A204.1 (cell line): ENCODE data around the gene ASPN.
"Not testable (repeated sequence)": the region's sequence is repeated elsewhere in the genome, so short reads cannot be mapped to it uniquely, and the experiment has no call there.

Experiments
- FAIRE-seq: peaks from 2 replicates; lab custom pipeline; 2012; peaks lifted over from hg19 to GRCh38; lab: Jason Lieb, UNC

The ASPN gene

DNA sequence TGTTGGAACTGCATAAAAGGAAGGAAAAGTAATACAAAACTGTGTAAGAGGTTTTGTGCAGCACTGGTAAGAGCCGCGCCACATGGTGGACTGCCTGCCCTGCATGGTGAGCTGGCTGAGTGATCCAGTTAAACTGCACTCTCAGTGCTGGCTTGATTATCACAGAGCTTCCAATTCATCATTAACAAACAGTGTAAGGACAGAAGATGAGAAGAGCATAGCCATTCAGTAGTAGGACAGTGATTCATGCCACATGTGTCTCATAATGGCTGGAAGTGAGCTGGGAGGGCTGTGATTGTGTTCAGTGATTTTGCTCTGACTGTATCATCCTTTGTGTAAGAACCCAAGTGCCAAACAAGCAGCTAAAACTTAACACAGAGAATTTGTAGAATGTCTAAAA is 14.1 kb downstream of the ASPN start:
- FAIRE-seq = no peak

DNA sequence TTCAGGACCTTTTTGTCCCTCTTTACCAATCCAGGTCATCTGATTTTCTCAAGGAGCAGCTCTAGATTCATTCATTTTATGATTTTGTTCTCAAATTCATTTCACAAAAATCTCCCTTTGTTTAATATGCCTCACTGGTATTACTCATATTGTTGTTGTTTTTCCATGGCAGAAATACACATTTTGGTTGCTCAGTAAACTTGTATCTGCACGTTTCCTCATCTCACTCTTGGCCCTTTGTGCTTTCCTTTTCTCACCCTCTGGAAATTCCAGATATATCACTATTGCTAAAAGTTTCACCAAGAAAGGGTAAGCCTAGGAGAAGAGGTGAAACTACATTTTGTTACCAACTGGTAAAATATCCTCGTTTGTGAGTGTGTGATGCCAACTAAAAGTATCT is 14.8 kb downstream of the ASPN start:
- no peak for FAIRE-seq

- no peak for FAIRE-seq
Observed at GRCh38 chr9:92467041-92467440, 15.3 kb downstream of the ASPN start.

- no peak for FAIRE-seq
Observed at GRCh38 chr9:92463984-92464383, 18.3 kb downstream of the ASPN start.

- no peak for FAIRE-seq
Observed at GRCh38 chr9:92463387-92463786, 18.9 kb downstream of the ASPN start.

DNA sequence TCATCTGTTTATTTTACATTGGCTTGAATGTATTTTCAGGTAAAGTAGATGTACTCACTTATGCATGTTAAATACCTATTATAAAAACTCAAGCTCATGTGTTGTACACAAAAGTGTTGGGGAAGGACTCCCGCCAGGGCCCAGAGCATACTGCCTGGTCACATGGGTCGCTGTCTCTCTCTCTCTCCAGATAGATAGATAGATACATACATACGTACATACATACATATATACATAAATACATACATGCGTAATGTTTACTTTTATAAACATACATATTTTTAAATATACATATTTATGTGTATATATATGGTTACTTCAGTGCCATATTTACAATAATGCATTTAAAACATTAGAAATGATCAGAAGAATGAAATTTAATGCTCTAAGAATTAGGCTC is 24.7 kb downstream of the ASPN start:
- no peak for FAIRE-seq

DNA sequence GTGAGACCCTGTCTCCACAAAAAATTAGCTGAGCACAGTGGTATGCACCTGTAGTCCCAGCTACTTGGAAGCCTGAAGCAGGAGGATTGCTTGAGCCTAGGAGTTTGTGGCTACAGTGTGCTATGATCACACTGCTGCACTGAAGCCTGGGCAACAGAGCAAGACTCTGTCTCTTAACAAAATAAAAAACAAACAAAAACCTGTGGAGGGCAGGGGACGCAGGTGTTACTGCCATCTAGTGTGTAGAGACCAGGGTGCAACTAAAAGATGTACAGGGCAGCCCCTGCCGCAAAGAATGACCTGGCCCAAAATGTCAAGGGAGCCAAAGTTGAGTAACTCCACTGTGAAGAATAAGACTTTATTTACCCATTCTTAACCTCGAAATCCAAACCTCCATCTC is 27.1 kb downstream of the ASPN start:
- no peak for FAIRE-seq

DNA sequence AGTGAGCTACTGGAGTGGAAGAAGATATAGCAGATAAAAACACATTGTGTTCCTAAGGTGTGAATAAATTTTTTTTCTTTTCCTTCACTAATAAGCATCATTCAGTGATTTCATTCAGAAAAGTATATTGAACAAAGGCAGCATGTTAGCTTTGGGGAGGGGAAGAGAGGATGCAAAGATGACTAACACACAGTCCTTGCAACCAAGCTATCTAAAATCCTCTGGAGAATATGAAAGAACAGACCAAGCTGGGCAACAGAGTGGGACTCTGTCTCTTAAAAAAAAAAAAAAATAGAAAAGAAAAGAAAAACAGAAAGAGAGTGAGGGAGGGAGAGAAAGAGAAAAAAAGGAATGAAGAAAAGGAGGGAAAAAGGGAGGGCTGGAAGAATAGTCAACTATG is 35.8 kb downstream of the ASPN start:
- no peak for FAIRE-seq

DNA sequence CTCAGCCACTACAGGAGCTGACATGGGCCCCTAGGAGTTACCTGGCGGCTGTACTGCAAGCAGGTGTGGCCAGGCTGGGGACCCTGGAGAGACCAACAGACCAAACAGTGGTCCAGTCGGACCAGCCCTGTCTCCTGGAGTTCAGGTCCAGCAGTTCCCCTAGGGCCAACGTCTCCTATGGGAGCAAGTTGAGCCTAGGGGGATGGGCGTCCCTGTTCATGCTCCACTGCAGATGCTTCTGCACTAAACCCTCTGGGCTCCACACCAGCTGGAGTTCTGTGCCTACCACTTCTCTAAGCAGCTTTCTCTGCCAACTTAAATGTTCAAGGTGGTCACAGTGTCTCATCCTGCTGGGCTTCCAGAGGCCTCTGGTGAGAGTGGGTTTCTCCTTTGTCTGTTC is 37.5 kb downstream of the ASPN start:
- no peak for FAIRE-seq

DNA sequence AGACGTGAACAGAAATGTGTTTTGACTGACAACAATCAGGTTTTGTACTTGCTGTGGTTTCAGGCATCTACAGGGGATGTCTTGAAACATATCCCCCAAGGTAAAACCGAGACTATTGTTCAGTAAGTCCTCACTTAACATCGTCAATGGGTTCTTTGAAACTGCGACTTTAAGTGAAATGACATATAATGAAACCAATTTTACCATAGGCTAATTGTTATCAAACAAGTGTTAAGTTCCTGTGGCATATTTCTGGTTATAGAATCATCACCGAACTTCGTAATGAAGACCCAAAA is 41.6 kb downstream of the ASPN start:
- FAIRE-seq = no peak

DNA sequence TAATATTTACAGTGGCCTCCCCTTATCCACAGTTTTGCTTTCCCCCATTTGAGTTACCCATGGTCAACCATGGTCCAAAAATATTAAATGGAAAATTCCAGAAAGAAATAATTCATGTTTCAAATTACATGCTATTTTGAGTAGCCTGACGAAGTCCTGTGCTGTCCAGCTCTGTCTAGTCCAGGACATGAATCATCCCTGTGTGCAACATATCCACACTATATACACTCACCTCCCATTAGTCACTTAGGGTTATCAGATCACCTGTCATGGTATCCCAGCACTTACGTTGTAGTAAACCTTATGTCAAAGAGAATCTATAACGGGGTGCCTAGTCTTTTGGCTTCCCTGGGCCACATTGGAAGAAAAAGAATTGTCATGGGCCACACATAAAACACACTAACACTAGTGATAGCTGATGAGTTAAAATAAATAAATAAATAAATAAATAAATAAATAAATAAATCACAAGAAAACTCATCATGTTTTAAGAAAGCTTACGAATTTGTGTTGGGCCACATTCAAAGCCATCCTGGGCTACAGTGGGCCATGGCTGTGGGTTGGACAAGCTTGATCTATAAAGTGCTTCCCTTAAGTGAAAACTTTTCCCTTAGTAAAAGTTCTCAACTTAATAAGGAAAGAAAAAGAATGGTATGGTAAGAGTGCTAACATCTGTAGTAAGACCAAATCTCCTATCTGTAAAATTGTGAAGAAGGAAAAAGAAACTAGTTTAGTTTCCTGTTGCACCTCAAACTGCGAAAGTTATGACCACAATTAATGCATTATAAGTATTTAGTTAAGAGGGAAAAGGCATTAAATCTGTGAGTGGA is 42.2 kb downstream of the ASPN start:
- FAIRE-seq = no peak

- FAIRE-seq = peak; percentile 97
Observed at GRCh38 chr9:92438900-92439526, 43.3 kb downstream of the ASPN start.

- no peak for FAIRE-seq
Observed at GRCh38 chr9:92435263-92435662, 47.0 kb downstream of the ASPN start.

- FAIRE-seq = no peak
Observed at GRCh38 chr9:92432972-92433548, 49.2 kb downstream of the ASPN start.

- no peak for FAIRE-seq
Observed at GRCh38 chr9:92432350-92432749, 50.0 kb downstream of the ASPN start.

- FAIRE-seq = no peak
Observed at GRCh38 chr9:92429836-92430235, 52.5 kb downstream of the ASPN start.

- FAIRE-seq = no peak
Observed at GRCh38 chr9:92426501-92427145, 55.7 kb downstream of the ASPN start.

DNA sequence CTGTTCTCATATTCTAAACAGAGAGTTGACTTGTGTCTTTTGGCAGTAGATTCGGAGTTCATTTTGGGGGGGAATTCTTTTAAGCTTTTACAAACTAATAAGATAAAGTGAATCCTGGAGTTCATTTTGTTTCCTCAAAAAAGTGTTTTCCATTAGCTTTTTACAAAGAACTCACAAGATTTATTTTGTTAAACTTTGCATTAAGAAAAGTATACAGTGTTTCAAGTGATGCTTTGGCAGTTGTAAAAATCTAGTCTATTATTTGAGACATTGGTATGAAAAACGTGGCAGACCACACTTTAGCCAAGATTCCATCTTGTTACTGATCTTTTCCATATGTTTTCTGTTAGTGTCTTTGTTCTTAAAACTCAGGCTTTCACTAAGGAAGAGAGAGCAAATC is 56.8 kb downstream of the ASPN start:
- no peak for FAIRE-seq

DNA sequence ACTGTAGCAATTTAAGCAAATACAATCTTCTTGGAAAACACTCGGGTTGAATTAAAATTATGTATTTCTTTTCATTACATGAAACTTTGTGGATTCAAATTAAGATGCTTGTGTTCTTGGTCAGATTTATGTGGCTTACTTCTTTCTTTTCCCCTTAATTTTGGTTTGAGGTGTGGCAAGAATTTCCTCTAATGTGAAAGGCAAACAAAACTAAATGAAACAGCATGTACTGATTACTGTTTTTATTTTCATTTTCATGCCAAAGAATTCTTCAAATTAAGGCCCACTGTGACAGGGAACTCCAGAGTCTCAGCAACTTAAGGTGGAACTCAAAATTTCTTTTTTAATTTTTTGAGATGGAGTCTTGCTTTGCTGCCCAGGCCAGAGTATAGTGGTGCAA is 58.0 kb downstream of the ASPN start, which contains the start of gene OMD:
Gene OMD (minus strand): TSS at position 132 of the 400 bp plus-strand sequence. CDS start 6,913 bp downstream, outside the sequence.
- no peak for FAIRE-seq

DNA sequence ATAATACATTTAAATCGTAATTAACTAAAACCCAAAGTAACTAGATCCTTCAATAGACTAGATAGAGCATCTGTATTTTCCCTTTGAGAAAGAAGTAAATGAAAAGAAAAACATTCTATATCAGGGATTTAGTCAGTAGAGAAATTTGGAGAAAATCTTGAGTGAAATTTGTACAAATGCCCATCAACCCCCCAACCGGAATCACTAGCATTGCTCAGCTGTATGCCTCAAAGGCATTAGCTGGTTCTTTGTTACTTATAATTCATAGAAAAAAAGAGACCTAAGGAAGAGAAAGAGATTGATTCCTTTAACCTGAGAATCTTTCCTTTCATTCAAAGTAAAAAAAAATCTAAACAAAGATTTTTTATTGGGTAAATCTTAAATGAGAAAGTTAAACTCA is 58.7 kb downstream of the ASPN start:
- FAIRE-seq = no peak

DNA sequence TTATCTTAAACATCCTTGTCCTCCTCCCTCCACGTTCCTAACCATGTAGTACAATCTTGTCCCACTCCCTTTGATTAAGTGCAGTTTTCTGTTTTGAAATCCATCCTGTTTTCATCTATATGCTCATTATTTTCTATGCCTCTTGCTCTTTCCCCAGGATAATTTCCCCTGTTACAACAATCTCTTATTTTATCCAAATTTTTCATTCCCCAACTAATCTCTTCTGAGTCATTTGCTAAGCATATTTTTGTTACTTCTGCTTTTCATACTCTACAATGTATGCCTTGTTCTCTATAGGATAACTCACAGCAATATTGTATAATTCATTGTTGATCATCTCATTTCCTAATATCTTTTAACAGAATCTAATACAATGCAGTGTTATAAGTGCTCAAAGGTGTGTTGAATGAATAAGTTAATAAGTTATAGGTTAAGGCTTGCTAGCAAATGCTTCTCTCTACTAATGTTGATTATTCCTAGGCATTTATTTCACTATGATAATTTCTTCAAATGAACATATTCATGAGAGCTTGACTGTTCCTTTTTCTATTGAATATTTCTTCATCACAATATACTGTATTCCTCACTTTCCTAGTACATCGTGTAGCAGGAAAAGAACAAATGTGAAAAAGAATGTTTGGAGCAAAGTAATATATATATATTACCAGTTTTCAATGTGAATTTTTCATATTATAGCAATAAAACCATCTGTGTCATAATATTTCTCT is 59.5 kb downstream of the ASPN start:
- FAIRE-seq = peak; percentile 23

GRCh38 chr9:92414566-92414965 is 67.7 kb downstream of the ASPN start:
- FAIRE-seq = no peak

GRCh38 chr9:92411157-92411556 is 71.1 kb downstream of the ASPN start:
- FAIRE-seq = not testable (repeated sequence)
